NCI-H446 treated with DMSO at 0.1 percent for 48 hours (cell line): Measurements from ENCODE around the gene MZF1.
"Not testable (repeated sequence)": the region's sequence is repeated elsewhere in the genome, so short reads cannot be mapped to it uniquely, and the experiment has no call there.

ENCODE experiments used
- DNase-seq: peaks from one replicate; lab custom pipeline; 2025; lab: John Stamatoyannopoulos, UW

The MZF1 gene

GRCh38 chr19:58539169-58539559 is 34.0 kb downstream of the MZF1 start:
- not testable (repeated sequence) for DNase-seq

- no peak for DNase-seq
Measured at GRCh38 chr19:58538257-58539168, 34.6 kb downstream of the MZF1 start.

GRCh38 chr19:58536852-58537798 is 36.0 kb downstream of the MZF1 start:
- DNase-seq = no peak

GRCh38 chr19:58535857-58536256 is 37.3 kb downstream of the MZF1 start:
- no peak for DNase-seq

- DNase-seq = peak; percentile 10
Measured at GRCh38 chr19:58531034-58531840, 41.9 kb downstream of the MZF1 start.

DNA sequence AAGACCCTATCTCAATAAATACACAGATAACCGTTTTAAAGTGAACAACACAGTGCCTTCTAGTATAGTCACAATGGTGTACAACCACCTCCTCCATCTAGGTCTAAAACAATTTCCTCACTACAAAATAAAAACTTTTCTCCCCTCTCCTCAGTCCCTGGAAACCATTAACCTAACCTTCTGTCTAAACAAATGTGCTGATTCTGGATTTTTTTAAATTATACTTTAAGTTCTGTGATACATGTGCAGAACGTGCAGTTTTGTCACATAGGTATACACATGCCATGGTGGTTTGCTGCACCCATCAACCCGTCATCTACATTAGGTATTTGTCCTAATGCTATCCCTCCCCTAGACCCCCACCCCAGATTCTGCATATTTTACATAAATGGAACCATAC is 43.7 kb downstream of the MZF1 start:
- no peak for DNase-seq

GRCh38 chr19:58522709-58523108 is 50.4 kb downstream of the MZF1 start:
- no peak for DNase-seq

GRCh38 chr19:58521651-58522050 is 51.5 kb downstream of the MZF1 start:
- DNase-seq = no peak

GRCh38 chr19:58520257-58520599 is 52.9 kb downstream of the MZF1 start:
- no peak for DNase-seq

GRCh38 chr19:58519355-58520256 is 53.5 kb downstream of the MZF1 start, which contains the start of gene ZBTB45:
TSS of gene ZBTB45 (minus strand) at chr19:58519810. CDS start at chr19:58517673, 2,137 bp downstream.
- DNase-seq = peak; percentile 97

DNA sequence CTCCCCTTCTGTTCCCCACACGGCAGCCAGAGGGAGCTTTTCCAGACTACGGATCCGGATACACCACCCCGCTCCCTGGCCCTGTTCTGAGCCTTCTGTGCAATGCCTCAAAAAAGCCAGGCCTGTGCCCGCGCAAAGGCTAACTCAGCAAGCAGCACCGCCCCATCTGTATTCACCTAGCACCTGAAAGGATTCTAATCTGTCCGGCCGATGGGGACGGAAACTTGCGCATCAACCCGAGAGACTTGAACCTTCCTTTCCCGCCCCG is 54.1 kb downstream of the MZF1 start:
- DNase-seq = peak; percentile 60

- DNase-seq = no peak
Measured at GRCh38 chr19:58518256-58519086, 54.7 kb downstream of the MZF1 start.

GRCh38 chr19:58516964-58517833 is 55.9 kb downstream of the MZF1 start:
- DNase-seq = no peak

DNA sequence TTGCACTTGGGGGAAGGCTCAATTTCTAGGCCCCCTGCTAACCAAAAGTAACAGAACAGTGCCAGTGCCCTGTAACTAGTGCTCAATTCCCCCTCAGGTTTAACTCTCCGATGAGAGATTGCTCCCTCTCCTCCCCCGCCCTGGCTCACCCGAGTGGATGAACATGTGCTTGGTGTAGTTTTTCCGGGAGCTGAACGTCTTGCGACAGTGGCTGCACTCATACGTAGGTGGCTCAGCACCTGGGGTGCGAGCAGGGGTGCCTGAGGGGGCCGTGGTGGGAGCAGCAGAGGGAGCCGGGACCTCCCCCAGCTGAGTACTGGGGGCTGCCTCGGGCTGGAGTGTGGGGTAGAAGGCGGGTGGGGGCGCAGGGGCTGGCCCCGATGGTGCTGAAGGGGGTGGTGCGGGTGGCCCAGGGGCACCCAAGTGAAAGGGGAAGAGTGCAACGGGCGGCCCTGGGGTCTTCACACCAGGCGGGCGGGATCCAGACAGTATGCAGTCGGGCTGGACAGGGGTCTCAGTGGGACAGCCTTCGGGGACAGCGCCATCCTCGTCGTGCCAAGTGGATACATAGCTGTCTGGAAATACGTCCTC is 56.8 kb downstream of the MZF1 start:
- no peak for DNase-seq

DNA sequence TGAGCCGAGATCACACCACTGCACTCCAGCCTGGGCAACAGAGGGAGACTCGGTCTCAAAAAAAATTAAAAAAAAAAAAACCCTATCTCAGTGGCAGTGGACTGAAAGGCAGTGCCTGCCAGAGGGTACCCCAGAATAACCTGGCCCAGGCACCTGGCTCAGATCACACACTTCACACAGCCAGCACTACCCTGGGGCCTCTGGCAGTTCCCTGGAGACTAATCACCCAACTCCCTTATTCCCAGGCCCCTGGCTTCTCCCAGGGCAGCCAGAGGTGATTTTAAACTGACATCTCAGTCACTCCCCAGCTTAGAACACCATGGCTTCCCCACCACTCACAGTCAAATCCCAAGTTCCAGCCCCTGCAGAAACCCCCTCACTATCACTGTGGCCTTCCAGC is 57.9 kb downstream of the MZF1 start:
- no peak for DNase-seq

GRCh38 chr19:58514564-58515022 is 58.5 kb downstream of the MZF1 start:
- DNase-seq = no peak

- DNase-seq = peak; percentile 65
Measured at GRCh38 chr19:58513694-58514563, 59.2 kb downstream of the MZF1 start.

- no peak for DNase-seq
Measured at GRCh38 chr19:58513213-58513693, 59.9 kb downstream of the MZF1 start.
